GM21619 (cell line): ENCODE results near the gene PDGFA.

Experiments
- ATAC-seq: cut with Tn5 transposase; IDR thresholded peaks from one replicate; pipeline ENCODE4 v1.9.1; 2021; ENCODE audit not compliant: unreplicated experiment

PDGFA gene

DNA sequence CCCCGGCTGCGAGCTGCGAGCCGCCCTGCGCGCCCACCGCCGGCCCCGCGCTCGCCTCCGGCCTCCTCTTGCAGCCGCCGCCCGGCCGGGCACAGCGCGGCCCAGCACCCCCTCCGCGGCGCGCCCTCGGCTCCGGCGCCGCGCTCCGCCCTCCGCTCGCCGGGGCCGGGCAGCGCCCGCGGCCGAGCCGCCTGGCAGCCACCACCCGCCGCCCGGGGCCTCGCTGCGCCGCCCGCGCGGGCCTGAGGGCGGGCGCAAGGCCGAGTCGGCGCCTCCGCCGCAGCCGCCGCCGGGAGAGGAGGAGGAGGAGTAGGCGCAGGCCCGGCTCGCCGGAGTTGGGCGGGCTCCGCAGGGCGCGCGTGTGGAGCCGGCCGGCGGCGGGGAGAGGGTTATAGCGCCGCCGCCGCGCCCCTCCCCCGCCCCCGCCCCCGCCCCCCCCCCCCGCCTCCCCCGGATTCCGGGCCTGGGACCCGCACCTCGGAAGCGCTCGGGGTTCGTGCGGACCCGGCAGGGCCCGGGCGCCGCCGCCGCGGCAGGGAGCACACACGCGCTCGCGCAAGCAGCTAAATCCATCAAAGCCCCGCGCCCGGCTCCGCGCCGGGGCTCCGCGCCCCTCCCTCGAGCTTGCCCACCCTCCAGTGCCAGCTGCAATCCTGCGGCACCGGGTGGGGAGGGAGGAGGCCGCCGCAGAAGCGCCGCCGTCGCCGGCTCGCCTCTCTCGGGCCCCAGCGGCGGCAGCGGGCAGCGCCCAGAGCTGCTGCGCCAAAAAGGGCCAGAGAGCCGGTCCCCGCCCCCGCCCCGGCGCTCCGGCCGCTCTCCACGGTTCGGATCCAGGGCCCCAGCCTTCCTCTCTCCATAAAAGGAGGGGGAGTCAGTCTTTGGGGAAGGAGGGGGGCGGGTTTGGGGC lies at the start of gene PDGFA:
TSS of gene PDGFA (minus strand) at position 363 of the 907 bp plus-strand sequence. CDS start 845 bp downstream, outside the sequence.
- no peak for ATAC-seq

GRCh38 chr7:568031-568951 lies 48.6 kb upstream of the PDGFA start:
- ATAC-seq: no peak

GRCh38 chr7:567305-567883 lies 47.7 kb upstream of the PDGFA start:
- ATAC-seq: no peak

DNA sequence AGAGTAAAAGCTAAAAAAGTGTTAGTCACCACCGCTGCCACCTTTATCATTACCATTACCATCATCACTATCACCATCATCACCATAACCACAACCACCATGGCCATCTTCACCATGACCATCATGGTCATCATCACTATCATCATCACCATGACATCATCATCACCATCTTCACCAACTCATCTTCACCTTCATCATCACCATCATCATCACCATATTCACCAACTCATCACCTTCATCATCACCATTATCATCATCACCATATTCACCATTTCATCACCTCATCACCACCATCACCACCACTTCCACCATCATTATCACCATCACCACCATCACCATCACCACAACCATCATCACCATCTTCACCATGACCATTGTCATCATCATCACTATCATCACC lies 46.5 kb upstream of the PDGFA start:
- ATAC-seq: no peak

DNA sequence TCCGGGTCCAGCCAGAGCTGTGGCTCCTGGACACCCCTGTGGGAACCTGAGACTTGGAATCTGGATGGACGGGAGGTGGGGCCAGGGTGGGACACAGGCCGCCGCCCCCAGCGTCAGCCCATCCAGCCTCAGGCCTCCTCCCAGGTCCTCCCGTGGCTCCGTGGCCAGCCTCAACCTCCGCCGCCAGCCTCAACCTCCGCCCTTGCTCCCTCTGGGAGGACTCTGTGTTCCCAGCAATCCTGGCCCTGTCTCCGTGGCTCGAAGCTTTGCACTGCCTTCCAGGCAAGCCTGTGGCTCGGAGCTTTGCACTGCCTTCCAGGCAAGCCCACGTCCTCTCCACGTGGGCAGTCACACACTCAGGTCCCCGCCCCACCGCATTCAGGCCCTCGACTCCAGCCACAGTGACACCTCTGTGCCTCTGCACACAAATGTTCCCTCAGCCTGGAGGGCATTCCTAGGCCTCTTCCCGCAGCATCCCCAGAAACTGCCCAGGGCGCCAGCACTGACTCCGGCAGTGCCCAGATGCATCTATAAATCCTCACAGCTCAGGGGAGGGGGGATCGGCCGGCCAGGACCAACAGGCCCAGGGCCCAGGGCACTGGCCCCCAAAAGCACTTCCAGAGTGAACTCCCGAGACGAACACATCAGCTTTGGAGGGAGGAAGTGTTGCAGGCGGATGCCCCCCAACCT lies 44.7 kb upstream of the PDGFA start:
- no peak for ATAC-seq

GRCh38 chr7:563629-564170 lies 44.1 kb upstream of the PDGFA start:
- ATAC-seq: no peak

DNA sequence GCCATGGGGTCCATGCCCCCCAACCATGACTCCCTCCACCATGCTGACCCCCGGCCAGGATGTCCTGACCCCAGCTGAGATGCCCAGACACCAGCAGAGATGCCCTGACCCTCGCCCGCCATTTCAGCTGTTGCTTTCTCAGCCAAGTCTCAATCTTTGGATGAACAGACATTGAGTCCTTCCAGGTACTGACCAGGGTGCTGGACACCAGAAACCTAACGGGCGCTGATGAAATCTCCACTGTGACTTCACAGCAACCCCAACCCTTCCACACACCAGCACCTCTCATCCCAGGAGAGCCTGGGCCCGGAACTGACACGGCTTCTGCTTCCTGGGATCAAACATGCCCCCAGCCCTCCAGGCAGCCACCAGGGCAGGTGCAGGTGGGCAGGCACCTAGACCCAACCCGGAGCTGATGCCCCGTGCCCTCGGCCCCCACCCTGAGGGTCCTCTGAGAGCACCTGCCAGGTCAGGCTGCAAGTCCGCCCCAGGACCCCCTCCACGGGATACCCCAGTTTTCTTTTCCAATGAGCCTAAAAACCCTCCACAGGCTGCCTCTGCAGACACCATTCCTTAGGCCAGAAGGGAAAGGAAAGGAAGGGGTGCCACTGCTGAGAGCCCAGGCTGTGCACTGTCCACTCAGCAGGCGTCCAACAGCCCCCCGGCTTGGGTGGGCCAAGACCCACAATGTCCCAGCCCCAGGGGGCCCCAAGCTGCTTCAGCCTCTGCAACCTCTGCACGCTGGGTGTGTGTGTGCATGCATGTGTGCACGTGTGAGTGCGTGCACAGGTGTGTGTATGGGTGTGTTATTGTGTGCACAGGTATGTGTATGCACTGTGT lies 43.4 kb upstream of the PDGFA start:
- no peak for ATAC-seq

- no peak for ATAC-seq
Measured at GRCh38 chr7:562374-562675, 42.7 kb upstream of the PDGFA start.

DNA sequence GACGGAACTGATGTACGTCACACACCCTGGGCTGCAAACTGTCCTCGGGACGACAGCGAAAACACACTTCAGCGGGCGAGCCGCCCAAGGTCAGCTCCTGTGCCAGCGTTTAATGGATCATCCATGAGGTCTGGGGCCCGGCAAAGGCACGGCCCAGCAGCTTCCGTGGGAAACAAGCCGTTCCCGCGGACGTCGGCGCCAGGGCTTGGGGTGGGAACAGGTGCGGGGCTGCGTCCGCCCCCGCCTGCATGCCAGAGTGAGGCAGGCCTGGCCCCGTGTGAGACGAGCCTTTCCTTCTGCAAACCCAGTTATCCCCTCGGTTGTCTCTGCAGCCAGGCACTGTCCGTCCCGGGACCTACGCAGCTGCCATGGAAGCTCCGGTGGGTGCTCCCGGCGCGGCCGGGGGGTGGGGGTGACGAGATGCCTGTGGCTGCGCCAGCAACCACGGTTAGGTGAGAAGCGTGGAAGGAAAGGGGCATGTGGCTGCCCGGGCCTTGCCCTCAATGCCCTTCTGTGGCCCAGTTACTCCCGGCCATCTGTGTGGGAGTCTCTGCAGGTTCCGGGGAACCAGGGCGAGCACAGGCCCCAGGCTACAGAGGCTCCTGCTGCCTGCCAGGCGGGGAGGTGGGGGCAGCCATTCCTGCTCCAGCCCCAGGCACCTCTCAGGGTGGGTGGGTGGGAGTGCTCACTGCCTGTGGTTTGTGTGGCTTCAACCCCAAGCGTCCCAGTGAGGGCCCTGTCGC lies 42.2 kb upstream of the PDGFA start:
- no peak for ATAC-seq

GRCh38 chr7:560966-561630 lies 41.5 kb upstream of the PDGFA start:
- no peak for ATAC-seq

DNA sequence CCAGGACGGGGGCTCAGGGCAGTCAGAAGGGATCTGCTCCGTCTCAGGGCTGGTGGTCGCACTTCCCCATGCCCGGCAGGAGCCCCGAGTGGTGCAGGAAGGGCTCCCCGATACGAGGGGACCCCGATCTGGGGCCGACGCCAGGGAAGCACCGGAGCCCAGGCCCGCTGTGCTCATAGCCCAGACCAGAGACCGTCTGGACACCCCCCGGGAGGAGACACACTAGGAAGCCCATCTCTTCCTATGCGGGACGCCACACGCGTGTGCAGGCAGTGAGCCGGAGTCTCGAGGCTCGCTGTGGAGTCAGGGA lies 39.7 kb upstream of the PDGFA start:
- ATAC-seq: no peak

GRCh38 chr7:557558-557881 lies 37.9 kb upstream of the PDGFA start:
- no peak for ATAC-seq

GRCh38 chr7:556837-557557 lies 37.4 kb upstream of the PDGFA start:
- no peak for ATAC-seq

DNA sequence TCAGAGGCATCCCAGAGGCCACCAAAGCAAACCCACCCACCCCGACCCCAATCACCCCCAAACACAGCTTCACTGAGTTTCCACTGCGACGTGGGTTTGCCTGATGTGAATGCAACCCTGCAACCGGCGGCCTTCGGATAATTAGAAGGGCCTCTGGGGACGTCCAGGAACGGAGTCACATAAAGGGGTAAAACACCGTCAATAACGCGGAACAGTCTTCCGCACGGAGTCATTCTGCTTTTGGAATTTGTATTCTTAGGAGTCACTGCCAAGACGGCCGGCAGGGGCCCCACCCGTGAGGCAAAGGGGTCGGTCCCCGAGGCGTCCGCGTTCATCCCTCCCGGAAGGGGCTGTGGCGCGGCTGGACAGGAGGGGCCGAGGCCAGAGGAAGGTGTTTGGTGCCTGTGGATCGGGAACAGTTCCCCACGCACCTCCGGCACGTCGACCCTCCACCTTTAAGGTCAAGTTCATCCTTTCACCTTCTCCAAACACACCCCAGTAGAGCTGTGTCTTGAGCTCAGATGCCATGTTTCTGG lies 36.7 kb upstream of the PDGFA start:
- ATAC-seq: no peak

GRCh38 chr7:555551-556160 lies 36.0 kb upstream of the PDGFA start:
- ATAC-seq: no peak

DNA sequence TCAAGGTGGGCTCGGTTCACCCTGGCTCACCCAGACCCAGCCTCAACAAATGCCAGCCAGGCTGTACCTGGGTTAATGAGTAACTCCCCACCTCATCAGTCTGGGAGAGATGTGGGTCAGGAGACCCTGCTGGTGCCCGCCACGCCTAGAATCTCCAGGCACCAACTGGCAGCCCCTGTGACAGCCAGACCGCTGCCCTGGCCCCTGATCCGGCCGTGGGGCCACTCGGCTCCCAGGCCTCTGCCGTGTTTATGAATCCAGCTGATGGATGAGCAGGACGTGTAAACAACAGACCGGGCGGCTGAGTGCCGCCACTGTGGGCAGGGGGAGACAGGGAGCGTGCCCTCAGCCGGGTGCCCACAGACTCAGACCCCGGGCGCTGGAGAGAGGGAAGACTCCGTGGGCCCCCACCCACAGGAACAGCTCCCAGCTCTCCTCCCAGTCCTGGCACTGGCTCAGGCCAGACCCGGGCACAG lies 34.0 kb upstream of the PDGFA start:
- no peak for ATAC-seq

DNA sequence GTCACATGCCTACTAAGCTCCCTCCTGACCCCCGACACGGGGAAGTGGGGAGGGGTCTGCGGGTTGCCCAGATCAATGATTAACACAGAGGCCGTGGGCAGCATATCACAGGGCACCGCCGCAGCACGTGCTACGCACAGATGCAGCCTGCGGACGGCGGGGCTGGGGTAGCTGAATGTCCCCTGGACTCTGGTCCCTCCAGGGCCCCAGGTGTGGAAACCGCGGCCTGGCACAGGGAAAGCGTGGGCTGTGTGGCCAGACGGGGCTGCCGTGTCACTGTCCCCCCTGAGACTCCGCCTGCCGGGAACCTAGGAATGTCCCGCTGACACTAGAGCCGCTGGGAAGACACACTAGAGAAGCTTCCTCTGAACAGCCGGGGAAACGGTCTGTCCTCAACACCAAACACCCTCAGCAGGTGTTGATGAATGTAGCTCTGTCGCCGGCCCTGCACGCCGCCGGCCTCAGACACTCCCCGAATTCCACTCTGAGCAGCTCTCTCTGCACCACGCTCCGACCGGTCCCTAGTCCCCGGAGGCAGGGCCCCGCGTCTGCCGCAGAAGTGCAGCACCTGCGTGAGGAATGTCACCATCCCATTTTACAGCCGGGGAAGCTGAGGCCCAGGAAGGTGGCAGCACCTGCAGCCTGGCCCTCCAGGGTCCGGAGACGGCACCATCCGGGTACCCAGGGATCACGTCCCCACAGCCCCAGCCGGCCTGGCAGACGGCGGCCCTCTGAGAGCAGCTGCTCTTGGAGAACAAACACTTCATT lies 33.4 kb upstream of the PDGFA start:
- no peak for ATAC-seq
